Stimulated activated naive B cell treated with anti-CD40 and anti-IgM and Interleukin-4, amounts not matched to agents 10 μg/mL and 1 μg/mL and 100 μg/mL, for 72 hours (primary cell): ENCODE results near the gene TAS1R3.

Source experiments
- ATAC-seq, 2 donors: fragments of 150-1000 bp; cut with Tn5 transposase; replicated peaks; 2 replicates each; pipeline ENCODE4 v1.10.0; 2021; ENCODE audit warnings: moderate library complexity in 1 of 2
- DNase-seq: peaks from one replicate; pipeline ENCODE4 v3.0.0; 2021
- H3K27ac Mint-ChIP-seq: one replicate; pipeline ENCODE4 v1.8.0; 2022; ENCODE audit warnings: mild to moderate bottlenecking, mixed read lengths
- H3K27me3 Mint-ChIP-seq, 2 donors: one replicate each; pipeline ENCODE4 v1.8.0; 2022; ENCODE audit warnings: mixed read lengths in 2 of 2
- H3K36me3 Mint-ChIP-seq, 2 donors: one replicate each; pipeline ENCODE4 v1.8.0; 2022; ENCODE audit warnings: mixed read lengths in 2 of 2, mild to moderate bottlenecking in 1 of 2
- H3K4me1 Mint-ChIP-seq, 2 donors: one replicate each; pipeline ENCODE4 v1.8.0; 2022; ENCODE audit warnings: mixed read lengths in 2 of 2, mild to moderate bottlenecking in 1 of 2
- H3K4me3 Mint-ChIP-seq, 2 donors: one replicate each; pipeline ENCODE4 v1.8.0; 2022; ENCODE audit warnings: mild to moderate bottlenecking in 2 of 2, mixed read lengths in 2 of 2, moderate library complexity in 1 of 2
- H3K9me3 Mint-ChIP-seq, 2 donors: one replicate each; pipeline ENCODE4 v1.8.0; 2022; ENCODE audit warnings: mixed read lengths in 2 of 2, mild to moderate bottlenecking in 1 of 2

TAS1R3 gene

DNA sequence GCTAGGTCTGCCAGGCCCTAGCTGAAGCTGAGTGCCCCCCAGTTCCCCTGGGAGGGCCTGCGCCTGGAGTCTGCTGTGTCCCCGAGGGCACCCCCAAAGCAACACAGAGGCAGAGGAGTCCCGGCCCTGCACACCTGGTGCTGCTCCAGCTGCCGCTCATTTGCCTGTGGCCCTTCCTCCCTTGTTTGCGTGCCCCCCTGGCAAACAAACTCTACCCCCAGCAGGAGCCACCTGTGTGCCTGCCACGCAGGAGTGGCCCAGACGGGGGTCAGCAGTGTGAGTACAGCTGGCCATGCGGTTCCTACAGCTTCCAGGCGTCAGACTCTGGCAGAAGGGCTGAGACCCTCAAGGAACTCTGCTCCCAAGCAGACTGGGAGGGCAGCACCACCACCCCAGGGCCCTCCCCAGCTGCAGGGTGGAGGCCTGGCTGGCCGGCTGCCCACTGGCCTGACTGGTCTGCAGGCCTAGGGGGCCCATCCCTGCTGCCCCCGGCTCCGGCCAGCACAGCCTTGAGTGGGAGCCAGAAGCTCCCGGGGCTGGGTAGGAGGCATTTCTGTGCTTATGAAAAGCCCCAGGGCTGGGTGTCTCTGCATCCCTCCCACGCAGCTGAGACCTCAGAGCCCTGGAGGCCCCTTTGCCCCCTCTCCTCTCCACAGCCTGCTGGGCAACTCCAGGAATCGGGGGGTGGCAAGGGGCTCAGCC is 563 bp upstream of the TAS1R3 start:
- Mint-ChIP-seq H3K9me3 (no peaks in the 10 kb centered on the region), H3K4me1 (peaks cover 17 to 19% of the 10 kb centered on the region in 2 donors), H3K36me3 (peaks cover 6 to 13% of the 10 kb centered on the region in 2 donors), H3K27me3 (no peaks in the 10 kb centered on the region), H3K4me3 (no peak overlapping the region), H3K27ac (peak overlapping the region; percentile 49)
- no peak for ATAC-seq
- no peak for DNase-seq

- H3K27me3 Mint-ChIP-seq = no peaks in the 10 kb centered on the region
- H3K9me3 Mint-ChIP-seq = no peaks in the 10 kb centered on the region
- no peak overlapping the region for H3K27ac Mint-ChIP-seq
- DNase-seq = no peak
- H3K36me3 Mint-ChIP-seq = peaks cover 7 to 15% of the 10 kb centered on the region in 2 donors
- H3K4me1 Mint-ChIP-seq = peaks cover 2 to 9% of the 10 kb centered on the region in 2 donors
- peak in 1 of 2 donors; percentile 5 for ATAC-seq
- no peak overlapping the region for H3K4me3 Mint-ChIP-seq
Measured at GRCh38 chr1:1332031-1332755, 1.1 kb downstream of the TAS1R3 start.

DNA sequence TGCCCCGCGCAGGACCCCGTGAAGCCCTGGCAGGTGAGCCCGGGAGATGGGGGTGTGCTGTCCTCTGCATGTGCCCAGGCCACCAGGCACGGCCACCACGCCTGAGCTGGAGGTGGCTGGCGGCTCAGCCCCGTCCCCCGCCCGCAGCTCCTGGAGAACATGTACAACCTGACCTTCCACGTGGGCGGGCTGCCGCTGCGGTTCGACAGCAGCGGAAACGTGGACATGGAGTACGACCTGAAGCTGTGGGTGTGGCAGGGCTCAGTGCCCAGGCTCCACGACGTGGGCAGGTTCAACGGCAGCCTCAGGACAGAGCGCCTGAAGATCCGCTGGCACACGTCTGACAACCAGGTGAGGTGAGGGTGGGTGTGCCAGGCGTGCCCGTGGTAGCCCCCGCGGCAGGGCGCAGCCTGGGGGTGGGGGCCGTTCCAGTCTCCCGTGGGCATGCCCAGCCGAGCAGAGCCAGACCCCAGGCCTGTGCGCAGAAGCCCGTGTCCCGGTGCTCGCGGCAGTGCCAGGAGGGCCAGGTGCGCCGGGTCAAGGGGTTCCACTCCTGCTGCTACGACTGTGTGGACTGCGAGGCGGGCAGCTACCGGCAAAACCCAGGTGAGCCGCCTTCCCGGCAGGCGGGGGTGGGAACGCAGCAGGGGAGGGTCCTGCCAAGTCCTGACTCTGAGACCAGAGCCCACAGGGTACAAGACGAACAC is 1.8 kb downstream of the TAS1R3 start:
- Mint-ChIP-seq H3K36me3 (peaks cover 9 to 17% of the 10 kb centered on the region in 2 donors), H3K9me3 (no peaks in the 10 kb centered on the region), H3K4me3 (no peak overlapping the region), H3K27me3 (no peaks in the 10 kb centered on the region), H3K4me1 (peaks cover 0 to 6% of the 10 kb centered on the region in 2 donors), H3K27ac (no peak overlapping the region)
- DNase-seq = no peak
- ATAC-seq = peak in 1 of 2 donors; percentile 6

DNA sequence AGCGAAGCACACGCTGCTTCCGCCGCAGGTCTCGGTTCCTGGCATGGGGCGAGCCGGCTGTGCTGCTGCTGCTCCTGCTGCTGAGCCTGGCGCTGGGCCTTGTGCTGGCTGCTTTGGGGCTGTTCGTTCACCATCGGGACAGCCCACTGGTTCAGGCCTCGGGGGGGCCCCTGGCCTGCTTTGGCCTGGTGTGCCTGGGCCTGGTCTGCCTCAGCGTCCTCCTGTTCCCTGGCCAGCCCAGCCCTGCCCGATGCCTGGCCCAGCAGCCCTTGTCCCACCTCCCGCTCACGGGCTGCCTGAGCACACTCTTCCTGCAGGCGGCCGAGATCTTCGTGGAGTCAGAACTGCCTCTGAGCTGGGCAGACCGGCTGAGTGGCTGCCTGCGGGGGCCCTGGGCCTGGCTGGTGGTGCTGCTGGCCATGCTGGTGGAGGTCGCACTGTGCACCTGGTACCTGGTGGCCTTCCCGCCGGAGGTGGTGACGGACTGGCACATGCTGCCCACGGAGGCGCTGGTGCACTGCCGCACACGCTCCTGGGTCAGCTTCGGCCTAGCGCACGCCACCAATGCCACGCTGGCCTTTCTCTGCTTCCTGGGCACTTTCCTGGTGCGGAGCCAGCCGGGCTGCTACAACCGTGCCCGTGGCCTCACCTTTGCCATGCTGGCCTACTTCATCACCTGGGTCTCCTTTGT is 2.6 kb downstream of the TAS1R3 start:
- peaks cover 15 to 24% of the 10 kb centered on the region in 2 donors for H3K36me3 Mint-ChIP-seq
- H3K4me1 Mint-ChIP-seq = peaks cover 0 to 6% of the 10 kb centered on the region in 2 donors
- H3K4me3 Mint-ChIP-seq = no peak overlapping the region
- no peak for DNase-seq
- no peak for ATAC-seq
- H3K27ac Mint-ChIP-seq = peak overlapping the region; percentile 37
- no peaks in the 10 kb centered on the region for H3K9me3 Mint-ChIP-seq
- no peaks in the 10 kb centered on the region for H3K27me3 Mint-ChIP-seq

- H3K36me3 Mint-ChIP-seq = peaks cover 16 to 27% of the 10 kb centered on the region in 2 donors
- ATAC-seq (no peak), DNase-seq (no peak)
- no peak overlapping the region for H3K4me3 Mint-ChIP-seq
- H3K4me1 Mint-ChIP-seq = peaks cover 0 to 4% of the 10 kb centered on the region in 2 donors
- H3K9me3 Mint-ChIP-seq = no peaks in the 10 kb centered on the region
- H3K27ac Mint-ChIP-seq = no peak overlapping the region
- no peaks in the 10 kb centered on the region for H3K27me3 Mint-ChIP-seq
Measured at GRCh38 chr1:1334835-1335234, 3.8 kb downstream of the TAS1R3 start.

- Mint-ChIP-seq H3K4me3 (no peak overlapping the region), H3K9me3 (no peaks in the 10 kb centered on the region), H3K36me3 (peaks cover 21 to 30% of the 10 kb centered on the region in 2 donors), H3K4me1 (peaks cover 0 to 2% of the 10 kb centered on the region in 2 donors), H3K27me3 (no peaks in the 10 kb centered on the region), H3K27ac (no peak overlapping the region)
- no peak for DNase-seq
- ATAC-seq = no peak
Measured at GRCh38 chr1:1335283-1335682, 4.2 kb downstream of the TAS1R3 start.

DNA sequence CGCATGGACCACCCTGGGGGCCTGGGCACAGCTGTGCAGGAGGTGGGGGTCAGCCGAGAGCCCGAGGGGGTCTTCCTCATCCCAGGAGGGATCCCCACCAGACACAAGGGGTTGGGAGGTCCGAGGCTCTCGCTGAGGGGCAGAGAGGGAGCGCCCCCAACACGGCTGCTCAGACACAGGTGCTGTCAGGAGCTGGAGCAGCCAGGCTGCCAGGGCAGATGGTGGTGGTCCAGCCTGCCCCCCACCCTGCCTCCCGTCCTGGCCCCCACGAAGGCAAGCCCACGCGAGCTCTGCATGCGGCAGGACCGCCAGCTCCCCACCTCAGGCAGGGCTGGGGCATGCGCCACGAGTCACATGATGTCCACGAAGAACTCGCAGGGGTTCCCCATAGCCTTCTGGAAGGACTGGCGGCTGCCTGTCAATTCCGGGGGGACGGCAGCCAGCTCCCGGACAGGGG is 4.7 kb downstream of the TAS1R3 start:
- peaks cover 22 to 36% of the 10 kb centered on the region in 2 donors for H3K36me3 Mint-ChIP-seq
- no peaks in the 10 kb centered on the region for H3K9me3 Mint-ChIP-seq
- H3K4me1 Mint-ChIP-seq = peaks cover 0 to 1% of the 10 kb centered on the region in 2 donors
- no peak overlapping the region for H3K4me3 Mint-ChIP-seq
- ATAC-seq = no peak
- no peak overlapping the region for H3K27ac Mint-ChIP-seq
- no peak for DNase-seq
- H3K27me3 Mint-ChIP-seq = no peaks in the 10 kb centered on the region

- ATAC-seq = no peak
- no peaks in the 10 kb centered on the region for H3K4me1 Mint-ChIP-seq
- H3K36me3 Mint-ChIP-seq = peaks cover 27 to 42% of the 10 kb centered on the region in 2 donors
- H3K27ac Mint-ChIP-seq = no peak overlapping the region
- no peaks in the 10 kb centered on the region for H3K27me3 Mint-ChIP-seq
- no peak overlapping the region for H3K4me3 Mint-ChIP-seq
- DNase-seq = no peak
- H3K9me3 Mint-ChIP-seq = no peaks in the 10 kb centered on the region
Measured at GRCh38 chr1:1336446-1336845, 5.4 kb downstream of the TAS1R3 start.

GRCh38 chr1:1336931-1337792 is 6.1 kb downstream of the TAS1R3 start:
- Mint-ChIP-seq H3K27me3 (no peaks in the 10 kb centered on the region), H3K4me3 (no peak overlapping the region), H3K36me3 (peaks cover 30 to 45% of the 10 kb centered on the region in 2 donors), H3K4me1 (no peaks in the 10 kb centered on the region), H3K9me3 (no peaks in the 10 kb centered on the region), H3K27ac (no peak overlapping the region)
- ATAC-seq = no peak
- no peak for DNase-seq

DNA sequence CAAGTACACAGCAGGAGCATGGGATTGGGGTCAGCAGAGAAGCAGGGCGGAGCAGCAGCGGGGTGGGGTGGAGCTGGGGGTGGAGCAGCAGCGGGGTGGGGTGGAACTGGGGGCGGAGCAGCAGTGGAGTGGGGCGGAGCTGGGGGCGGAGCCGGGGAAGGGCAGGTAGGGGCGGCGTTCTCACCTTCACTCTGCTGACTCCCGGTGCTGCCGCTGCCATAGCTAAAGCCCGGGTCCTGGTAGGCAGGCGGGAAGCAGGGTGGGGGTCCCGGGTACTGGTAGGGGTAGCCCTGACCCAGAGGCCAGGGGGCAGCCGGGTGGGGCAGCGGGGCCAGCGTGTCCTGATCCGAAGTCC is 6.7 kb downstream of the TAS1R3 start:
- ATAC-seq (peak; percentile 75 to 78), DNase-seq (no peak)
- Mint-ChIP-seq H3K27ac (no peak overlapping the region), H3K4me1 (no peaks in the 10 kb centered on the region), H3K36me3 (peaks cover 30 to 45% of the 10 kb centered on the region in 2 donors), H3K27me3 (no peaks in the 10 kb centered on the region), H3K9me3 (no peaks in the 10 kb centered on the region), H3K4me3 (no peak overlapping the region)

GRCh38 chr1:1338278-1338677 is 7.2 kb downstream of the TAS1R3 start:
- Mint-ChIP-seq H3K36me3 (peaks cover 30 to 45% of the 10 kb centered on the region in 2 donors), H3K4me1 (peaks cover under 1% of the 10 kb centered on the region in 2 donors), H3K27ac (no peak overlapping the region), H3K4me3 (no peak overlapping the region), H3K9me3 (no peaks in the 10 kb centered on the region), H3K27me3 (no peaks in the 10 kb centered on the region)
- ATAC-seq = no peak
- no peak for DNase-seq

DNA sequence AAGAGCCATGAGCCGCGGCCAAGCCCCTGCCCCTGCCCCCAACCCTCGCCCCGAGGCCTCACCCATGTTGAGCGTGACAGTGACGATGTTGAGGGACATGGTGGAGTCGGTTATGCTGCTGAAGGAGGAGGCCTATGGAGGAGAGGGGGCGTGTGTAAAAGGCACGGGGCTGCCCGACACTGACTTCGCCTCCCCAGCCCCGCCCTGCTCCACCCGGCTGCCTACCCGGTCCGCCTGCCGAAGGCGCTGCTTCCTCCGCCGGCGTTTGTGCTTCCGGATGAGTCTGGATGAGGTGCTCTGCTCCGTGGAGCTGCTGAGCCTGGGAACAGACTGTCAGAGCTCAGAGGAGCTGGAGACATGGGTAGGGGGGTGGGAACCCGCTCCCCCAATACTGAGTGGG is 9.1 kb downstream of the TAS1R3 start:
- peaks cover 3 to 10% of the 10 kb centered on the region in 2 donors for H3K4me1 Mint-ChIP-seq
- DNase-seq = no peak

DNA sequence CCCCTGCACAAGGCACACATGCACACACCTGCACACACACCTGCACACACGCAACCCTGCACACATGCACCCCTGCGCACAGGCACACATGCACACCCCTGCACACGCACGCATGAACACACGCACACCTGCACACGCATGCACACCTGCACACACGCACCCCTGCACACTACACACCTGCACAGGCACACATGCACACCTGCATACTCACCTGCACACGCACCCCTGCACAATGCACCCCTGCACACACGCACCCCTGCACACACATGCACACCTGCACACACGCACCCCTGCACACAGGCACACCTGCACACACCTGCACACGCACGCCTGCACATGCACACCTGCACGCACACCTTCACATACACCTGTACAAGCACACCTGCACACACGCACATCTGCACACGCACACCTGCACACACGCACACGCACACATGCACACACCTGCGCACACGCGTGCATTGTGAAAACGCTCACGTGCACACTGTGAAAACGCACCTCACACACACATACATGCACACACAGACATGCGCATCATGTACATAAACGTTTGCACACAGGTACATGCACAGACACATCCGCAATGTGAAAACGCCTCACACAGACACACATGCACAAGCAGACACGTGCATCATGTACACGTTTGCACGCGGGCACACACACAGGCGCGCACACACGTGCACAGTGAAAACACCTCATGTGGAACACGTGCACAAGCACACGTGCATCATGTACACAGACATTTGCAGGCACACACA is 9.9 kb downstream of the TAS1R3 start:
- Mint-ChIP-seq H3K27ac (no peak overlapping the region), H3K27me3 (no peaks in the 10 kb centered on the region), H3K36me3 (peaks cover 27 to 40% of the 10 kb centered on the region in 2 donors), H3K4me1 (peaks cover 5 to 13% of the 10 kb centered on the region in 2 donors), H3K4me3 (no peak overlapping the region), H3K9me3 (no peaks in the 10 kb centered on the region)
- DNase-seq (no peak), ATAC-seq (no peak)

More for the DNA sequence above, 9.1 kb downstream of the TAS1R3 start:
- H3K9me3 Mint-ChIP-seq = no peaks in the 10 kb centered on the region
- H3K36me3 Mint-ChIP-seq = peaks cover 27 to 40% of the 10 kb centered on the region in 2 donors
- no peak overlapping the region for H3K27ac Mint-ChIP-seq
- H3K27me3 Mint-ChIP-seq = no peaks in the 10 kb centered on the region
- ATAC-seq = no peak
- H3K4me3 Mint-ChIP-seq = no peak overlapping the region
